CD4-positive, alpha-beta T cell treated with Interleukin-17A for 4 hours (primary cell): Measurements from ENCODE around the gene PARP11.

Experiments
- DNase-seq: peaks from one replicate; pipeline ENCODE4 v3.0.0-alpha.2; 2020; ENCODE audit warnings: mixed read lengths

Gene PARP11

GRCh38 chr12:3759878-3760277 lies 113.3 kb downstream of the PARP11 start:
- DNase-seq = no peak
